CD1c-positive myeloid dendritic cell (primary cell): ENCODE data around the gene CCDC106.

Experiments used
- DNase-seq: peaks from one replicate; pipeline ENCODE4 v3.0.0-alpha.2; 2016; ENCODE audit errors: extremely low spot score

The CCDC106 gene

GRCh38 chr19:55696301-55697068 is 48.5 kb downstream of the CCDC106 start:
- DNase-seq, result no peak

DNA sequence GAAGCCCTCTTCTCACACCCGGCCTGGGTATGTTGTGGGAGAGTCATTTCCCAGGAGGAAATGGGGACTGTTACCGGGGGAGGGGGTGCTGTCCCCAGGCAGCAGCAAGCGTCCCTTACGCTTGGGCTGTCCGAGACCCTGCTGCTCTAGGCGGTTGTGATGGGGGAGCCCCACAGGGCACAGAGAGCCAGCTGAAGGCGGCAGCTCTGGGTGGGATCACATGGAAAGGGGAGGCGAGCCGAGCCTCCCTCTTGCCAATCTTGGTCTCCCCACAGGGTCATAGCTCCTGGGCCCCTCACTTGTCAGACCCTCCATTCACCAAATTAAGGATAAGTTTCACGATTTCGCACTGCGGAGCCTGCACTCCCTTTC is 49.0 kb downstream of the CCDC106 start:
- DNase-seq, result no peak

DNA sequence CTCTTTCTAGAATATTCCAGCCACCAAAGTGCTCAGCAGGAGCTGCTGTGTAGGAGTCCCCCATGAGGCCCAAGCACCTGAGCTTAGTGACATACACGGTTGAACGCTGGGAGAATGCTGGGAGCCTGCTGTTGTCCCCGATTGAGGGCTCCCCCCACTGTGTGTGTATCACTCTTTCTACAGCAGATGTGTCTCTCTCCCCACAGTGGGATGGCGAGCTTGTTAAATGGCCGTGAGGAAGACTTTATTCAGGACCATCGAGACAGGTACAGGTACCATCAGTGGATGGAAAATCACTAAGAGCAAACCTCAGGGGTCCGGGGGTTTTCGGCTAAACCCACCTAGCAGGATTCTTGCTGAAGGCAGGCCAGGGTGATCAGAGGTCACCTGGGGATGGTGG is 49.7 kb downstream of the CCDC106 start:
- no peak for DNase-seq

DNA sequence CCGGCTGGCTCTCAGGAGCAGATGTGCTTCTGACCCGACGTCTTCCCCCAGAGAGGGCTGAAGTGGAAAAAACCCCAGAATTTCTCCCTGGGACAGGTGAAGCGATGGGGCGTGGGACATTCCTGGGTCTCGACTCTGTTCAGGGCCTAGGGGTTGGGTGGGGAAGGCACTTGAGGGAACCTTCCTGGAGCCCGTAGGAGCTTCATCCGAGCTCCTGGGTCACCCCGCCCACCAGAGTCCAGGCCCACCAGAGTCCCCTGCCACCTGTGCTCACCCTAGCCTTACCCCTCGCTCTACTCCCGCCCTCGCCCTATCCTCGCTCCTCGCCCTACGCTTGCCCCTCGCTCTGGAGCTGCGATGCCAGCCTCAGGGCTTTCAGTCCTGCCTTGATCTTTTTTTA is 50.2 kb downstream of the CCDC106 start:
- no peak for DNase-seq

DNA sequence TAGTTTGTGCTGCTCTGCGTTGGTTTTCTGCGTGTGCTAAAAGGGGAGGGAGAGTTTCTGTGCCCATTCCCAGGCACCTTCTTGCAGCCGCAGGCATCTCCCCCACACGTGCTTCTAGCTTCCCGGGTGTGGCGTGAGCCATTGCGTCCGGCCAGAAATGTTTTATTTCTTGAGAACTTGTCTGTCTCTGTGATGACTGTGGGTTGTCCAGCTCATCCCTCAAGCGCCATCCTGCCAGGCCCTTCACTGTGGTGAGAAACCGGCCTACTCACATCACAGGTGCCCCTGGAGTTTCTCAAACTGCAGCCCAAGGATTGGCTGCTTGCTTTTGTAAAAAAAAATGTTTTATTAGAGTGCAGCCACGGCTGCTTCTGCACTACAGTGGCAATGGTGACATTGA is 51.2 kb downstream of the CCDC106 start:
- no peak for DNase-seq

- DNase-seq, result no peak
Measured at GRCh38 chr19:55700813-55701212, 52.8 kb downstream of the CCDC106 start.

DNA sequence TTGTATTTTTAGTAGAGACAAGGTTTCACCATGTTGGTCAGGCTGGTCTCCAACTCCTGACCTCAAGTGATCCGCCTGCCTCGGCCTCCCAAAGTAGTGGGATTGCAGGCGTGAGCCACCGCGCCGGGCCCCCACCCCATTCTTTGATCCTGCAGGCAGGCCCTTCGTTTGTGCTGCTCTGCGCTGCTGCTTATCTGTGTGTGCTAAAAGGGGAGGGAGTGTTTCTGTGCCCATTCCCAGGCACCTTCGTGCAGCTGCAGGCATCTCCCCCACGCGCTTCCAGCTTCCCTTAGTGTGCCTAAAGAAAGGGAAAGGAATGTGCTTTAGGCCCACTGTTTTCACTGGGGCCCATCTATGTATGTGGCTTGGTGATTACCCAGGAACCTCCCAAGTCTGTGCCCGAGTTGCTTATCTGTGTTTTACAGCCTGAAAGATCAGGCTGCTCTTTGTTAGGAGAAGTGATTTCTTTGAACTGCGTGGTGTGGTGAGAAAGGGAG is 54.2 kb downstream of the CCDC106 start:
- DNase-seq, result no peak
